ENCODE measurements around the gene CENPL. TPM values are rescaled to one million over a fixed set of nuclear protein-coding genes. Genes with fewer than 3 reads are reported as not detected.

The CENPL gene
- 11.0 and 12.4 TPM in 2 replicates for total RNA-seq

GRCh38 chr1:173824315-173825081 lies at the start of gene CENPL, which contains the start of gene DARS2:
Gene CENPL (minus strand): TSS chr1:173824883. CDS start chr1:173811299, 13,584 bp downstream.
Gene DARS2 (plus strand): TSS chr1:173824673. CDS start chr1:173825230, 557 bp downstream.

GRCh38 chr1:173868266-173869020 lies 43.8 kb upstream of the CENPL start, which contains the start of gene ZBTB37:
Gene ZBTB37 (plus strand): TSS chr1:173868380. CDS start chr1:173870226, 1,846 bp downstream.

GRCh38 chr1:173867753-173868265 lies 43.1 kb upstream of the CENPL start, which contains the start of gene GAS5:
Gene GAS5 (minus strand): TSS chr1:173867989.

Small RNAs within 50 kb of the gene (small RNA-seq; reads per million reads assigned to genes)
- gene RF00019, result not detected

Other genes with a start within 250 kb of the CENPL start
- gene SLC9C2, start 221.8 kb downstream of the CENPL start, total RNA-seq, result 0.39 TPM in 1 of 2 replicates, not detected in the other
- not detected in 2 replicates for gene TEX50, start 189.5 kb downstream of the CENPL start, total RNA-seq
- under 0.01 TPM in 1 of 2 replicates, not detected in the other for gene ANKRD45, start 155.0 kb downstream of the CENPL start, total RNA-seq
- 24.7 and 25.1 TPM in 2 replicates for gene KLHL20, start 109.9 kb downstream of the CENPL start, total RNA-seq
- gene DARS2, start 210 bp downstream of the CENPL start, total RNA-seq, result 19.6 and 29.9 TPM in 2 replicates
- 258 and 398 TPM in 2 replicates for gene GAS5, start 43.1 kb upstream of the CENPL start, total RNA-seq
- gene ZBTB37, start 43.5 kb upstream of the CENPL start, total RNA-seq, result 7.5 and 9.3 TPM in 2 replicates
- gene SERPINC1, start 92.4 kb upstream of the CENPL start, total RNA-seq, result not detected in 2 replicates
- gene RC3H1, start 197.5 kb upstream of the CENPL start, total RNA-seq, result 22.8 and 29.8 TPM in 2 replicates

Data from placental epithelial cell (primary cell).